K562 (cell line): Measurements from ENCODE around the gene CYSRT1. TPM values are rescaled to one million over a fixed set of nuclear protein-coding genes. Genes with fewer than 3 reads are reported as not detected.

ENCODE experiments used
- ARID1B ChIP-seq: fragments of 450-650 bp; IDR thresholded peaks from 2 replicates; pipeline ENCODE4 v1.6.1; 2016; ENCODE audit warnings: antibody characterized with exemption, mild to moderate bottlenecking, inconsistent platforms
- CCNT2 ChIP-seq: IDR thresholded peaks from 2 replicates; pipeline ENCODE4 v1.6.1; 2011; ENCODE audit warnings: borderline replicate concordance, low read depth, mild to moderate bottlenecking, moderate library complexity, mixed read lengths, low read length; ENCODE audit not compliant: insufficient read length; ENCODE audit errors: extremely low read depth
- DACH1 ChIP-seq: fragments of 450-650 bp; IDR thresholded peaks from 2 replicates; pipeline ENCODE4 v1.6.1; 2018; ENCODE audit not compliant: partially characterized antibody
- MECOM ChIP-seq: fragments of 250-450 bp; sonication (Bioruptor Pico); IDR thresholded peaks from 2 replicates; pipeline ENCODE4 v1.8.0; 2022; ENCODE audit warnings: inconsistent platforms
- MYNN ChIP-seq, 2 experiments: sonication (generic); formaldehyde crosslinking in 1 of 2; IDR thresholded peaks; 2 replicates each; pipeline versions ENCODE4 v1.5.0 to v1.6.1; 2016 to 2020; ENCODE audit warnings: antibody characterized with exemption in 1 of 2, missing genetic modification reagents in 1 of 2
- NFE2 ChIP-seq: IDR thresholded peaks from 2 replicates; pipeline ENCODE4 v1.6.1; 2014; ENCODE audit warnings: antibody characterized with exemption, low read depth
- PHB2 ChIP-seq: fragments of 450-650 bp; IDR thresholded peaks from 2 replicates; pipeline ENCODE4 v1.6.1; 2017; ENCODE audit warnings: low read depth
- POLR2B ChIP-seq: fragments of 450-650 bp; IDR thresholded peaks from 2 replicates; pipeline ENCODE4 v1.6.1; 2018; ENCODE audit warnings: low read depth; ENCODE audit not compliant: partially characterized antibody
- SREBF1 ChIP-seq: fragments of 150-350 bp; IDR thresholded peaks from 2 replicates; pipeline ENCODE4 v1.6.1; 2014; ENCODE audit warnings: antibody characterized with exemption, low read depth, low read length, borderline replicate concordance
- ZFX ChIP-seq: sonication (generic); formaldehyde crosslinking; IDR thresholded peaks from 2 replicates; pipeline ENCODE4 v1.8.0; 2022; ENCODE audit warnings: mild to moderate bottlenecking, missing genetic modification reagents, moderate library complexity
- polyA plus RNA-seq, 8 experiments: library from polyadenylated mRNA; depleted of rRNA in 4 of 8; stranded (reverse) in 5 of 8; unstranded in 3 of 8; fragments of >200 nt; fragmentation: Nextera tagmentation in 2 of 8; fragmentation: Illumina TruSeq in 1 of 8; extraction: Ambion mirVana in 2 of 8; extraction: Trizol in 1 of 8; gene quantifications; 2 replicates each; pipeline versions ENCODE4 v1.2.1 to v1.2.3, GENCODE V29; 2011 to 2014; ENCODE audit warnings: inconsistent platforms in 1 of 8, missing spikeins in 1 of 8
- total RNA-seq, 7 experiments: library from RNA; depleted of rRNA in 6 of 7; stranded (reverse); fragments of >200 nt in 6 of 7; fragmentation: Illumina TruSeq in 2 of 7; extraction: Trizol in 2 of 7; gene quantifications; 2 replicates each; pipeline versions ENCODE4 v1.2.1 to v1.2.3, GENCODE V29; 2011 to 2021; ENCODE audit warnings: low replicate concordance in 1 of 7
- TF ChIP-seq, protein P1 (sequence below): fragments of 200-600 bp; sonication (generic); IDR thresholded peaks from one replicate; pipeline ENCODE4 v1.6.1; 2012; ENCODE audit warnings: mild to moderate bottlenecking, low read depth, low read length, inconsistent platforms
- TF ChIP-seq, protein P2 (sequence below): fragments of 450-650 bp; IDR thresholded peaks from 2 replicates; pipeline ENCODE4 v1.6.1; 2016; ENCODE audit warnings: antibody characterized with exemption
- TF ChIP-seq, protein P3 (sequence below): fragments of 450-650 bp; formaldehyde crosslinking; IDR thresholded peaks from 2 replicates; pipeline ENCODE4 v1.4.0; 2020; ENCODE audit warnings: mild to moderate bottlenecking, moderate library complexity

Gene CYSRT1
- total and polyA plus RNA-seq, 9 of the 15 experiments (the other 6 are each of a cell fraction or from before 2014, with no cell fraction given): 0.04 to 1.4 (median 0.42) TPM; not detected in 3

DNA sequence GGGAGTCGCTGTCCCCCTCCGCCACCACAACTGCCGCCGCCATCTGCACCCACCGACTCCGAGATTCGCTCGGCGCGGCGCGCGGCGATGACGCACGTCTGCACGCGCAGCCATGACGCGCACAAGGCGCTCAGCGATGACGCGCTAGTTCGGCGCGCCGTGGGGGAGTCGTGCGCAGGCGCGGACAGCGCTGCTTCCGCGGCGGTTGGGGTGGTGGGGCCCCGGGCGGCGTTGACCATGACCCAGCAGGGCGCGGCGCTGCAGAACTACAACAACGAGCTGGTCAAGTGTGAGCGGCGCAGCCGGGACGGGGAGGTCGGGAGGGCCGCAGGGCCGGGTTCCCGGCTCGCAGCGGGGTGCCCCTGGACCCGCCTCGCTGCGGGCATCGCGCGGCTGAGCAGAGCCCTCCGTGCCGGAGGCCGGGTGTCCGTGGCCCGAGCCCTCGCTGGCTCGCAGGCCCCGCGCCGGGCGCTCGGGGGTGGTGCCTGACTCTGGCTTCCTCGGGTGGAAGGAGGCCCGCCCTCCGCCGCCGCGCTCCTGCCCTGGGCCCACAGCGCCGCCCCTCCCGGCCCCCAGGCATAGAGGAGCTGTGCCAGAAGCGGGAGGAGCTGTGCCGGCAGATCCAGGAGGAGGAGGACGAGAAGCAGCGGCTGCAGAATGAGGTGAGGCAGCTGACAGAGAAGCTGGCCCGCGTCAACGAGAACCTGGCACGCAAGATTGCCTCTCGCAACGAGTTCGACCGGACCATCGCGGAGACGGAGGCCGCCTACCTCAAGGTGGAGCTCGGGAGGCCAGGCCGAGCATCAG is 36.3 kb upstream of the CYSRT1 start, which contains the start of the genes ANAPC2 and SSNA1 (continued):
- TF ChIP-seq, protein P1, sequence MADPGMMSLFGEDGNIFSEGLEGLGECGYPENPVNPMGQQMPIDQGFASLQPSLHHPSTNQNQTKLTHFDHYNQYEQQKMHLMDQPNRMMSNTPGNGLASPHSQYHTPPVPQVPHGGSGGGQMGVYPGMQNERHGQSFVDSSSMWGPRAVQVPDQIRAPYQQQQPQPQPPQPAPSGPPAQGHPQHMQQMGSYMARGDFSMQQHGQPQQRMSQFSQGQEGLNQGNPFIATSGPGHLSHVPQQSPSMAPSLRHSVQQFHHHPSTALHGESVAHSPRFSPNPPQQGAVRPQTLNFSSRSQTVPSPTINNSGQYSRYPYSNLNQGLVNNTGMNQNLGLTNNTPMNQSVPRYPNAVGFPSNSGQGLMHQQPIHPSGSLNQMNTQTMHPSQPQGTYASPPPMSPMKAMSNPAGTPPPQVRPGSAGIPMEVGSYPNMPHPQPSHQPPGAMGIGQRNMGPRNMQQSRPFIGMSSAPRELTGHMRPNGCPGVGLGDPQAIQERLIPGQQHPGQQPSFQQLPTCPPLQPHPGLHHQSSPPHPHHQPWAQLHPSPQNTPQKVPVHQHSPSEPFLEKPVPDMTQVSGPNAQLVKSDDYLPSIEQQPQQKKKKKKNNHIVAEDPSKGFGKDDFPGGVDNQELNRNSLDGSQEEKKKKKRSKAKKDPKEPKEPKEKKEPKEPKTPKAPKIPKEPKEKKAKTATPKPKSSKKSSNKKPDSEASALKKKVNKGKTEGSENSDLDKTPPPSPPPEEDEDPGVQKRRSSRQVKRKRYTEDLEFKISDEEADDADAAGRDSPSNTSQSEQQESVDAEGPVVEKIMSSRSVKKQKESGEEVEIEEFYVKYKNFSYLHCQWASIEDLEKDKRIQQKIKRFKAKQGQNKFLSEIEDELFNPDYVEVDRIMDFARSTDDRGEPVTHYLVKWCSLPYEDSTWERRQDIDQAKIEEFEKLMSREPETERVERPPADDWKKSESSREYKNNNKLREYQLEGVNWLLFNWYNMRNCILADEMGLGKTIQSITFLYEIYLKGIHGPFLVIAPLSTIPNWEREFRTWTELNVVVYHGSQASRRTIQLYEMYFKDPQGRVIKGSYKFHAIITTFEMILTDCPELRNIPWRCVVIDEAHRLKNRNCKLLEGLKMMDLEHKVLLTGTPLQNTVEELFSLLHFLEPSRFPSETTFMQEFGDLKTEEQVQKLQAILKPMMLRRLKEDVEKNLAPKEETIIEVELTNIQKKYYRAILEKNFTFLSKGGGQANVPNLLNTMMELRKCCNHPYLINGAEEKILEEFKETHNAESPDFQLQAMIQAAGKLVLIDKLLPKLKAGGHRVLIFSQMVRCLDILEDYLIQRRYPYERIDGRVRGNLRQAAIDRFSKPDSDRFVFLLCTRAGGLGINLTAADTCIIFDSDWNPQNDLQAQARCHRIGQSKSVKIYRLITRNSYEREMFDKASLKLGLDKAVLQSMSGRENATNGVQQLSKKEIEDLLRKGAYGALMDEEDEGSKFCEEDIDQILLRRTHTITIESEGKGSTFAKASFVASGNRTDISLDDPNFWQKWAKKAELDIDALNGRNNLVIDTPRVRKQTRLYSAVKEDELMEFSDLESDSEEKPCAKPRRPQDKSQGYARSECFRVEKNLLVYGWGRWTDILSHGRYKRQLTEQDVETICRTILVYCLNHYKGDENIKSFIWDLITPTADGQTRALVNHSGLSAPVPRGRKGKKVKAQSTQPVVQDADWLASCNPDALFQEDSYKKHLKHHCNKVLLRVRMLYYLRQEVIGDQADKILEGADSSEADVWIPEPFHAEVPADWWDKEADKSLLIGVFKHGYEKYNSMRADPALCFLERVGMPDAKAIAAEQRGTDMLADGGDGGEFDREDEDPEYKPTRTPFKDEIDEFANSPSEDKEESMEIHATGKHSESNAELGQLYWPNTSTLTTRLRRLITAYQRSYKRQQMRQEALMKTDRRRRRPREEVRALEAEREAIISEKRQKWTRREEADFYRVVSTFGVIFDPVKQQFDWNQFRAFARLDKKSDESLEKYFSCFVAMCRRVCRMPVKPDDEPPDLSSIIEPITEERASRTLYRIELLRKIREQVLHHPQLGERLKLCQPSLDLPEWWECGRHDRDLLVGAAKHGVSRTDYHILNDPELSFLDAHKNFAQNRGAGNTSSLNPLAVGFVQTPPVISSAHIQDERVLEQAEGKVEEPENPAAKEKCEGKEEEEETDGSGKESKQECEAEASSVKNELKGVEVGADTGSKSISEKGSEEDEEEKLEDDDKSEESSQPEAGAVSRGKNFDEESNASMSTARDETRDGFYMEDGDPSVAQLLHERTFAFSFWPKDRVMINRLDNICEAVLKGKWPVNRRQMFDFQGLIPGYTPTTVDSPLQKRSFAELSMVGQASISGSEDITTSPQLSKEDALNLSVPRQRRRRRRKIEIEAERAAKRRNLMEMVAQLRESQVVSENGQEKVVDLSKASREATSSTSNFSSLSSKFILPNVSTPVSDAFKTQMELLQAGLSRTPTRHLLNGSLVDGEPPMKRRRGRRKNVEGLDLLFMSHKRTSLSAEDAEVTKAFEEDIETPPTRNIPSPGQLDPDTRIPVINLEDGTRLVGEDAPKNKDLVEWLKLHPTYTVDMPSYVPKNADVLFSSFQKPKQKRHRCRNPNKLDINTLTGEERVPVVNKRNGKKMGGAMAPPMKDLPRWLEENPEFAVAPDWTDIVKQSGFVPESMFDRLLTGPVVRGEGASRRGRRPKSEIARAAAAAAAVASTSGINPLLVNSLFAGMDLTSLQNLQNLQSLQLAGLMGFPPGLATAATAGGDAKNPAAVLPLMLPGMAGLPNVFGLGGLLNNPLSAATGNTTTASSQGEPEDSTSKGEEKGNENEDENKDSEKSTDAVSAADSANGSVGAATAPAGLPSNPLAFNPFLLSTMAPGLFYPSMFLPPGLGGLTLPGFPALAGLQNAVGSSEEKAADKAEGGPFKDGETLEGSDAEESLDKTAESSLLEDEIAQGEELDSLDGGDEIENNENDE: peak; percentile 44
- TF ChIP-seq PHB2: no peak
- TF ChIP-seq, protein P2, sequence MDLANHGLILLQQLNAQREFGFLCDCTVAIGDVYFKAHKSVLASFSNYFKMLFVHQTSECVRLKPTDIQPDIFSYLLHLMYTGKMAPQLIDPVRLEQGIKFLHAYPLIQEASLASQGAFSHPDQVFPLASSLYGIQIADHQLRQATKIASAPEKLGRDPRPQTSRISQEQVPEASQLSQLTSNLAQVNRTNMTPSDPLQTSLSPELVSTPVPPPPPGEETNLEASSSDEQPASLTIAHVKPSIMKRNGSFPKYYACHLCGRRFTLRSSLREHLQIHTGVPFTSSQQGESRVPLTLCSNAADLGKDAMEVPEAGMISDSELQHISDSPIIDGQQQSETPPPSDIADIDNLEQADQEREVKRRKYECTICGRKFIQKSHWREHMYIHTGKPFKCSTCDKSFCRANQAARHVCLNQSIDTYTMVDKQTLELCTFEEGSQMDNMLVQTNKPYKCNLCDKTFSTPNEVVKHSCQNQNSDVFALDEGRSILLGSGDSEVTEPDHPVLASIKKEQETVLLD: peak; percentile 79
- TF ChIP-seq DACH1: peak; percentile 56
- peak; percentile 73 for TF ChIP-seq POLR2B
- peak; percentile 32; the same call in 1 of the 2 replicates for TF ChIP-seq ARID1B
- peak; percentile 94 for TF ChIP-seq ZFX (CRISPR knock-in tag)
- TF ChIP-seq NFE2: peak; percentile 69
- TF ChIP-seq CCNT2: peak; percentile 93
- TF ChIP-seq SREBF1: no peak
- no peak for TF ChIP-seq MECOM (CRISPR knock-in tag)
- peak; percentile 59; the same call in 1 of the 2 replicates for TF ChIP-seq MYNN (IDR thresholded peaks at IDR 0.05)
- no peak for TF ChIP-seq MYNN (CRISPR knock-in tag; IDR thresholded peaks at IDR 0.05)
- TF ChIP-seq, protein P3, sequence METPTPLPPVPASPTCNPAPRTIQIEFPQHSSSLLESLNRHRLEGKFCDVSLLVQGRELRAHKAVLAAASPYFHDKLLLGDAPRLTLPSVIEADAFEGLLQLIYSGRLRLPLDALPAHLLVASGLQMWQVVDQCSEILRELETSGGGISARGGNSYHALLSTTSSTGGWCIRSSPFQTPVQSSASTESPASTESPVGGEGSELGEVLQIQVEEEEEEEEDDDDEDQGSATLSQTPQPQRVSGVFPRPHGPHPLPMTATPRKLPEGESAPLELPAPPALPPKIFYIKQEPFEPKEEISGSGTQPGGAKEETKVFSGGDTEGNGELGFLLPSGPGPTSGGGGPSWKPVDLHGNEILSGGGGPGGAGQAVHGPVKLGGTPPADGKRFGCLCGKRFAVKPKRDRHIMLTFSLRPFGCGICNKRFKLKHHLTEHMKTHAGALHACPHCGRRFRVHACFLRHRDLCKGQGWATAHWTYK: peak; percentile 29; the same call in 1 of the 2 replicates
